A549 (cell line): Measurements from ENCODE around the gene LGALS4.

Experiments used
- EP300 ChIP-seq, 2 experiments: fragments of >200 bp; sonication (Bioruptor Twin); formaldehyde crosslinking; IDR thresholded peaks; 2 replicates in 1 of 2; 3 replicates in 1 of 2; pipeline ENCODE4 v1.6.1; 2016 to 2017
- GATA3 ChIP-seq: IDR thresholded peaks from 2 replicates; pipeline ENCODE4 v1.6.1; 2012; ENCODE audit warnings: borderline replicate concordance
- KDM1A ChIP-seq: fragments of 200-600 bp; sonication (generic); IDR thresholded peaks from 2 replicates; pipeline ENCODE4 v1.6.1; 2016; ENCODE audit warnings: low read depth, mild to moderate bottlenecking
- MAZ ChIP-seq: fragments of 150-350 bp; IDR thresholded peaks from 2 replicates; pipeline ENCODE4 v1.6.1; 2014; ENCODE audit warnings: antibody characterized with exemption, low read depth, low read length, borderline replicate concordance
- ZFP36 ChIP-seq: fragments of 450-650 bp; IDR thresholded peaks from 2 replicates; pipeline ENCODE4 v1.6.1; 2014; ENCODE audit warnings: borderline replicate concordance; ENCODE audit not compliant: partially characterized antibody
- TF ChIP-seq, protein P1 (sequence below): fragments of >200 bp; sonication (Bioruptor Twin); formaldehyde crosslinking; IDR thresholded peaks from 3 replicates; pipeline ENCODE4 v1.5.1; 2016

DNA sequence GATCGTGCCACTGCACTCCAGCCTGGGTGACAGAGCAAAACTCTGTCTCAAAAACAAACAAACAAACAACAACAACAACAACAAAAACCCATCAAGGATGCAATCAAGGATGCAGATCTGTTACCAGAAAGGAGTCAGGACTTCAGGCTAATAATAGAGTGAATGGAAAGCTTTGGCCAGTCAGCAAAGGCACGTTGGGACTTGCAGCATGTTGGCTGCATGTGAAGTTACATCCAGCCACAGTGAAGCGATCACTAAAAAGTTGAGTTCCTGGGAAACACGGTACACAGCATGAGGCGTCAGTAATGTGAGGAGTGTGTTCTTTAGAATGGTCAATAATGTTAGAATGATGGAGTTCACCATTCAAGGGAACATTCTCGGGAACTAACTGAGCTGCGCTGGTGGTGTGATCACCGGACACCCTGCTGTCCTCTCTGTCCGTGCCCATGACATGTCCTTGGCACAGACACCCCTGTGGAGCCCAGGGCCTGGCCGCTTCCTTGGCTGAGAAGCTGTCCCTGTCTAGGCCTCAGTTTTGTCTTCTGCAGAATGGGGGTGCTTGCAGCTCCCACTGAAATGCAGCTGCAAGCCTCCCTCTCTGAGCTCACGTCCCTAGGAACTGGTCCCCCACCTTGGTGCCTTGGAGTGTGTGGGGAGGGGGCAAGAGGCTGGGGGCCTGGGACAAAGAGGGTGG, 26.0 kb downstream of the LGALS4 start:
- TF ChIP-seq, protein P1, sequence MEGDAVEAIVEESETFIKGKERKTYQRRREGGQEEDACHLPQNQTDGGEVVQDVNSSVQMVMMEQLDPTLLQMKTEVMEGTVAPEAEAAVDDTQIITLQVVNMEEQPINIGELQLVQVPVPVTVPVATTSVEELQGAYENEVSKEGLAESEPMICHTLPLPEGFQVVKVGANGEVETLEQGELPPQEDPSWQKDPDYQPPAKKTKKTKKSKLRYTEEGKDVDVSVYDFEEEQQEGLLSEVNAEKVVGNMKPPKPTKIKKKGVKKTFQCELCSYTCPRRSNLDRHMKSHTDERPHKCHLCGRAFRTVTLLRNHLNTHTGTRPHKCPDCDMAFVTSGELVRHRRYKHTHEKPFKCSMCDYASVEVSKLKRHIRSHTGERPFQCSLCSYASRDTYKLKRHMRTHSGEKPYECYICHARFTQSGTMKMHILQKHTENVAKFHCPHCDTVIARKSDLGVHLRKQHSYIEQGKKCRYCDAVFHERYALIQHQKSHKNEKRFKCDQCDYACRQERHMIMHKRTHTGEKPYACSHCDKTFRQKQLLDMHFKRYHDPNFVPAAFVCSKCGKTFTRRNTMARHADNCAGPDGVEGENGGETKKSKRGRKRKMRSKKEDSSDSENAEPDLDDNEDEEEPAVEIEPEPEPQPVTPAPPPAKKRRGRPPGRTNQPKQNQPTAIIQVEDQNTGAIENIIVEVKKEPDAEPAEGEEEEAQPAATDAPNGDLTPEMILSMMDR: no peak
- TF ChIP-seq MAZ (no peak), EP300 (IDR thresholded peaks at IDR 0.05) (no peak), GATA3 (no peak), KDM1A (peak; percentile 72; the same call in 1 of the 2 replicates), ZFP36 (no peak)
